ENCODE data around the gene HMG20A. TPM values are rescaled to one million over a fixed set of nuclear protein-coding genes. Genes with fewer than 3 reads are reported as not detected.

HMG20A gene
- total RNA-seq, 4 donors from 2014 or later: 38.4 to 122 (median 41.6) TPM

DNA sequence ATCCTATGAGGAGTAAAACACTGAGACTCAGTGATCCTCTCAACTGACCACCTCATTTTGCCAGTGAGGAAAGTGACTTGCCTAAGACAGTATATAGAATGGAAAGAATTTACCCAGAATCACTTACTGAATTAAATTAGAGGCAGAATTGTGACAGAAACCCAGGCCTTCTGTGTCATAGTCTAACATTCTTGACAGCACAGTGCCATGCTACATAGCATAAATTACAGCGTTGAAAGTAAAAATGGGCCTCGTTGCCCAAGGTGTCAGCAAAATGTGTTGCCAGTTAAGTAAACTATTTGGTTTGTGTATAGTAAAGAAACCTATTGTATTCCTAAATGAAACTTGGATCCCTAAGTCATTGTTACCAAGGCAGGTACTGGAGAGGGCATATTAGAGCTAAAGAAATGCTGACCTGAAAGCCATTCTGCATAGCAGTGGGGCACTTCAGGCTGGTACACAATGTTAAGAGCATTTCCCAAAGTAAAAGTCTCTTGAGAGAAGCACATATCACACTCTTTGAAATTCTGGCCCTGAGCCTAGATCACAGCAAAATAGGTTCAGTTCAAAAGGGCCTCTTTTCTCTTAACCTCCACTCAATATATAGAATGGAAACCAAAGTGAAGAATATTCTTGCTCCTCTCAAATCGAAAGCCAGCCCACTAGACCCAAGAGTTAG, 53.8 kb downstream of the HMG20A start:
- H3K27me3 ChIP-seq: no peaks in the 10 kb centered on the region
- H3K36me3 ChIP-seq: peaks cover 0 to 72% (median 0%) of the 10 kb centered on the region in 3 donors
- no peaks in the 10 kb centered on the region for H3K4me1 ChIP-seq
- H3K9me3 ChIP-seq: no peaks in the 10 kb centered on the region
- DNase-seq: no peak
- TF ChIP-seq POLR2A (IDR thresholded peaks at IDR 0.05) (no peak), CTCF (IDR thresholded peaks at IDR 0.05) (no peak)
- no peak overlapping the region for H3K4me3 ChIP-seq
- H3K27ac ChIP-seq: no peak overlapping the region

- no peak overlapping the region for H3K4me3 ChIP-seq
- H3K27ac ChIP-seq: no peak overlapping the region
- TF ChIP-seq CTCF (IDR thresholded peaks at IDR 0.05) (no peak), POLR2A (IDR thresholded peaks at IDR 0.05) (no peak)
- no peaks in the 10 kb centered on the region for H3K27me3 ChIP-seq
- peaks cover 0 to 71% (median 0%) of the 10 kb centered on the region in 3 donors for H3K36me3 ChIP-seq
- no peaks in the 10 kb centered on the region for H3K9me3 ChIP-seq
- H3K4me1 ChIP-seq: no peaks in the 10 kb centered on the region
- no peak for DNase-seq
These were observed 54.3 kb downstream of the HMG20A start for GRCh38 chr15:77475001-77475400.

- H3K36me3 ChIP-seq: peaks cover 0 to 69% (median 0%) of the 10 kb centered on the region in 3 donors
- no peaks in the 10 kb centered on the region for H3K27me3 ChIP-seq
- no peak overlapping the region for H3K27ac ChIP-seq
- H3K9me3 ChIP-seq: no peaks in the 10 kb centered on the region
- TF ChIP-seq POLR2A (IDR thresholded peaks at IDR 0.05) (no peak), CTCF (IDR thresholded peaks at IDR 0.05) (no peak)
- H3K4me3 ChIP-seq: no peak overlapping the region
- DNase-seq: no peak
- no peaks in the 10 kb centered on the region for H3K4me1 ChIP-seq
These were observed 55.2 kb downstream of the HMG20A start for GRCh38 chr15:77475898-77476297.

GRCh38 chr15:77476995-77477394, 56.3 kb downstream of the HMG20A start:
- Histone ChIP-seq H3K36me3 (peaks cover 0 to 58% (median 0%) of the 10 kb centered on the region in 3 donors), H3K27ac (no peak overlapping the region), H3K4me1 (no peaks in the 10 kb centered on the region), H3K27me3 (no peaks in the 10 kb centered on the region), H3K9me3 (no peaks in the 10 kb centered on the region), H3K4me3 (no peak overlapping the region)
- TF ChIP-seq POLR2A (IDR thresholded peaks at IDR 0.05) (no peak), CTCF (IDR thresholded peaks at IDR 0.05) (no peak)
- no peak for DNase-seq

- no peak for DNase-seq
- Histone ChIP-seq H3K27ac (no peak overlapping the region), H3K9me3 (no peaks in the 10 kb centered on the region), H3K4me3 (no peak overlapping the region), H3K36me3 (peaks cover 0 to 50% (median 0%) of the 10 kb centered on the region in 3 donors), H3K27me3 (no peaks in the 10 kb centered on the region), H3K4me1 (no peaks in the 10 kb centered on the region)
- TF ChIP-seq CTCF (IDR thresholded peaks at IDR 0.05) (no peak), POLR2A (IDR thresholded peaks at IDR 0.05) (no peak)
These were observed 57.4 kb downstream of the HMG20A start for GRCh38 chr15:77478051-77478450.

All from Peyer's patch (tissue), 4 donors.